Body of pancreas (tissue), 4 donors: ENCODE data around the gene PPAN. TPM values are rescaled to one million over a fixed set of nuclear protein-coding genes. Genes with fewer than 3 reads are reported as not detected.
A peak's percentile ranks its signal among the peaks of the same experiment; 100 is the strongest.

Source experiments
- ATAC-seq: fragments of 150-250 bp; one replicate; pipeline ENCODE4 v1.9.1; 2016
- DNase-seq, 4 donors: peaks; one replicate each; pipeline ENCODE4 v3.0.0-alpha.2; 2019
- H3K27ac ChIP-seq, 4 donors: fragments of 200-600 bp; sonication (generic); 1 replicate in 3 of 4; 2 replicates in 1 of 4; pipeline versions ENCODE4 v1.5.1 to v1.6.1; 2016 to 2019; ENCODE audit warnings: mild to moderate bottlenecking in 1 of 4, mixed read lengths in 1 of 4, moderate library complexity in 1 of 4
- H3K27me3 ChIP-seq, 2 donors: fragments of 200-600 bp; sonication (generic); one replicate each; pipeline ENCODE4 v1.6.0; 2016; ENCODE audit warnings: mild to moderate bottlenecking in 1 of 2
- H3K36me3 ChIP-seq, 2 donors: fragments of 200-600 bp; sonication (generic); replicated peaks in 1 of 2; 2 replicates each; pipeline ENCODE4 v1.5.1; 2016; ENCODE audit warnings: low read depth in 2 of 2; ENCODE audit not compliant: insufficient read depth in 1 of 2
- H3K4me1 ChIP-seq: fragments of 200-600 bp; sonication (generic); one replicate; pipeline ENCODE4 v1.6.0; 2016
- H3K4me3 ChIP-seq, 2 donors: fragments of 200-600 bp; sonication (generic); 1 replicate in 1 of 2; 2 replicates in 1 of 2; pipeline ENCODE4 v1.5.1; 2016 to 2019
- H3K9me3 ChIP-seq, 3 donors: fragments of 200-600 bp; sonication (generic); 1 replicate in 2 of 3; 2 replicates in 1 of 3; pipeline ENCODE4 v1.5.1; 2016
- CTCF ChIP-seq, 7 experiments: fragments of 450-650 bp in 4 of 7; fragments of 200-600 bp in 3 of 7; sonication (generic) in 3 of 7; IDR thresholded peaks; one replicate each; pipeline ENCODE4 v1.5.1; 2016 to 2019; ENCODE audit warnings: antibody characterized with exemption in 7 of 7
- POLR2A ChIP-seq, 3 donors: fragments of 450-650 bp; IDR thresholded peaks; one replicate each; pipeline ENCODE4 v1.6.1; 2016; ENCODE audit warnings: antibody characterized with exemption in 3 of 3, mild to moderate bottlenecking in 2 of 3
- WGBS, 2 donors: methylation state at CpG; one replicate each; pipeline ENCODE4 v1.1.5; 2017; 5-methylcytosine and 5-hydroxymethylcytosine counted together
- intact Hi-C: fragments of 100-400 bp; cut with DNase I; formaldehyde crosslinking; loops from one replicate; pipeline ENCODE4 v1.15.1; 2023
- total RNA-seq, 2 donors: library from RNA; depleted of rRNA; stranded (reverse); fragments of >200 nt; gene quantifications; one replicate each; pipeline ENCODE4 v1.1.0, GENCODE V29; 2016

Gene PPAN
- total RNA-seq, 2 donors from 2014 or later = 11.5 to 14.0 TPM

GRCh38 chr19:10118960-10119359 lies 12.8 kb downstream of the PPAN start:
- peaks cover 11% of the 10 kb centered on the region for H3K4me1 ChIP-seq
- TF ChIP-seq POLR2A (IDR thresholded peaks at IDR 0.05) (no peak), CTCF (IDR thresholded peaks at IDR 0.05) (no peak)
- H3K27ac ChIP-seq = peak overlapping the region in 2 of 4 donors; percentile 33 to 75
- no peak for DNase-seq
- no peak for ATAC-seq
- intact Hi-C loops = no loop called here
- H3K27me3 ChIP-seq = no peaks in the 10 kb centered on the region
- H3K9me3 ChIP-seq = no peaks in the 10 kb centered on the region
- WGBS, 2 donors = 28 to 36% methylated on average over 8 to 12 of the region's 12 CpGs
- peak overlapping the region; percentile 49 to 82 for H3K4me3 ChIP-seq
- peaks cover 13 to 24% of the 10 kb centered on the region in 2 donors for H3K36me3 ChIP-seq

- Histone ChIP-seq H3K4me1 (peaks cover 11% of the 10 kb centered on the region), H3K36me3 (peaks cover 13 to 14% of the 10 kb centered on the region in 2 donors), H3K9me3 (no peaks in the 10 kb centered on the region), H3K27ac (no peak overlapping the region), H3K27me3 (no peaks in the 10 kb centered on the region), H3K4me3 (no peak overlapping the region)
- TF ChIP-seq CTCF (IDR thresholded peaks at IDR 0.05) (no peak), POLR2A (IDR thresholded peaks at IDR 0.05) (no peak)
- ATAC-seq = no peak
- intact Hi-C loops = no loop called here
- no peak for DNase-seq
- WGBS, 2 donors = 75 to 82% methylated on average over 9 of the region's 9 CpGs
Measured at GRCh38 chr19:10120538-10121189, 14.5 kb downstream of the PPAN start.

GRCh38 chr19:10122045-10122444 lies 15.9 kb downstream of the PPAN start:
- TF ChIP-seq CTCF (IDR thresholded peaks at IDR 0.05) (no peak), POLR2A (IDR thresholded peaks at IDR 0.05) (no peak)
- no peaks in the 10 kb centered on the region for H3K9me3 ChIP-seq
- H3K27me3 ChIP-seq = no peaks in the 10 kb centered on the region
- no peak for ATAC-seq
- 78 to 85% methylated on average over 6 of the region's 6 CpGs for WGBS, 2 donors
- H3K27ac ChIP-seq = no peak overlapping the region
- peaks cover 5 to 8% of the 10 kb centered on the region in 2 donors for H3K36me3 ChIP-seq
- intact Hi-C loops = no loop called here
- DNase-seq = no peak
- H3K4me1 ChIP-seq = peaks cover 11% of the 10 kb centered on the region
- H3K4me3 ChIP-seq = no peak overlapping the region

- no peak overlapping the region for H3K27ac ChIP-seq
- H3K36me3 ChIP-seq = no peaks in the 10 kb centered on the region
- intact Hi-C loops = no loop called here
- no peaks in the 10 kb centered on the region for H3K4me1 ChIP-seq
- ATAC-seq (no peak), DNase-seq (no peak)
- 94 to 97% methylated on average over 7 of the region's 7 CpGs for WGBS, 2 donors
- H3K9me3 ChIP-seq = no peaks in the 10 kb centered on the region
- H3K4me3 ChIP-seq = no peak overlapping the region
- H3K27me3 ChIP-seq = no peaks in the 10 kb centered on the region
- TF ChIP-seq POLR2A (IDR thresholded peaks at IDR 0.05) = no peak
- TF ChIP-seq CTCF (IDR thresholded peaks at IDR 0.05) = no peak
Measured at GRCh38 chr19:10124429-10124828, 18.3 kb downstream of the PPAN start.

DNA sequence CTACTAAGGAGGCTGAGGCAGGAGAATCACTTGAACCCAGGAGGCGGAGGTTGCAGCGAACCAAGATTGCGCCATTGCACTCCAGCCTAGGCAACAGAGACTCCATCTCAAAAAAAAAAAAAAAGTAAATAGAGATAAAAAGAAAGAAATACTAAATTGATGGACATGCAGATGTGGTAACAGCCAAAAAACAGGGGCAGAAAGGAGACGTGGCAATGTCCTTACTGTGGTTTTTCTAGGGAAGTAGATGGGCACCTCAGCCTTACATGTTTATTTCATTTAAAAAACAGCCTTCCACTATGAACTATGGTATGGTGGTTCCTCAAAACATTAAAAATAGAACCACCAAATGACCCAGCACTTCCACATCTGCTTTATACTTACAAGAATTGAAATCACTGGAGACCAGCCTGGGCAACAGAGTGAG lies 20.1 kb downstream of the PPAN start:
- H3K27me3 ChIP-seq = no peaks in the 10 kb centered on the region
- DNase-seq (no peak), ATAC-seq (no peak)
- intact Hi-C loops = no loop called here
- peak overlapping the region in 1 of 4 donors; percentile 68 for H3K27ac ChIP-seq
- H3K4me1 ChIP-seq = no peaks in the 10 kb centered on the region
- H3K9me3 ChIP-seq = no peaks in the 10 kb centered on the region
- no peaks in the 10 kb centered on the region for H3K36me3 ChIP-seq
- H3K4me3 ChIP-seq = no peak overlapping the region
- no peak for TF ChIP-seq POLR2A (IDR thresholded peaks at IDR 0.05)
- TF ChIP-seq CTCF (IDR thresholded peaks at IDR 0.05) = no peak
- WGBS, 2 donors = 80 to 98% methylated on average over 4 of the region's 4 CpGs
